CD4-positive, alpha-beta T cell (primary cell): Measurements from ENCODE around the gene CNTROB. TPM values are rescaled to one million over a fixed set of nuclear protein-coding genes. Genes with fewer than 3 reads are reported as not detected.

ENCODE experiments used
- ATAC-seq: fragments of 200-7000 bp; cut with Tn5 transposase; one replicate; pipeline ENCODE4 v1.10.0; 2022; ENCODE audit warnings: mild to moderate bottlenecking; ENCODE audit not compliant: poor library complexity
- CTCF ChIA-PET: fragments of 350-600 bp; sonication (Branson Sonifier 250); formaldehyde crosslinking; loops from one replicate; lab custom pipeline; 2021; ENCODE audit warnings: antibody characterized with exemption, inconsistent platforms; lab: Charles Lee
- POLR2A ChIA-PET: fragments of 350-600 bp; sonication (Branson Sonifier 250); formaldehyde crosslinking; loops from one replicate; lab custom pipeline; 2021; ENCODE audit warnings: antibody characterized with exemption, inconsistent platforms; lab: Charles Lee
- DNase-seq, 14 experiments: peaks; one replicate each; pipeline ENCODE4 v3.0.0-alpha.2; 2013 to 2020; ENCODE audit warnings: mixed read lengths in 2 of 14
- H3K27ac ChIP-seq, 2 donors: one replicate each; pipeline versions ENCODE4 v1.5.1 to v1.7.0; 2013; ENCODE audit warnings: low read length in 2 of 2, low read depth in 1 of 2, mild to moderate bottlenecking in 1 of 2
- H3K27me3 ChIP-seq, 2 experiments: 1 replicate in 1 of 2; 2 replicates in 1 of 2; pipeline versions ENCODE4 v1.6.1 to v1.7.0; 2013; ENCODE audit warnings: low read length in 2 of 2, control low read depth in 1 of 2, mild to moderate bottlenecking in 1 of 2, moderate library complexity in 1 of 2; ENCODE audit not compliant: insufficient read depth in 2 of 2, control insufficient read depth in 1 of 2
- H3K36me3 ChIP-seq: one replicate; pipeline ENCODE4 v1.6.1; 2013; ENCODE audit warnings: low read length, control low read depth; ENCODE audit not compliant: insufficient read depth
- H3K4me1 ChIP-seq: one replicate; pipeline ENCODE4 v1.6.1; 2013; ENCODE audit warnings: low read length, control low read depth; ENCODE audit not compliant: insufficient read depth
- H3K4me3 ChIP-seq: one replicate; pipeline ENCODE4 v1.5.1; 2013; ENCODE audit warnings: mild to moderate bottlenecking, low read length, moderate library complexity
- H3K9me3 ChIP-seq, 2 experiments: 1 replicate in 1 of 2; 2 replicates in 1 of 2; pipeline versions ENCODE4 v1.6.1 to v1.7.0; 2013; ENCODE audit warnings: low read length in 2 of 2, mild to moderate bottlenecking in 2 of 2, control low read depth in 1 of 2, moderate library complexity in 1 of 2; ENCODE audit not compliant: control insufficient read depth in 1 of 2, insufficient read depth in 1 of 2
- H3K27ac Mint-ChIP-seq: one replicate; pipeline ENCODE4 v1.8.0; 2020; ENCODE audit warnings: mixed read lengths
- H3K27me3 Mint-ChIP-seq: one replicate; pipeline ENCODE4 v1.8.0; 2021; ENCODE audit warnings: mixed read lengths
- H3K36me3 Mint-ChIP-seq: one replicate; pipeline ENCODE4 v1.8.0; 2021; ENCODE audit warnings: low read depth, mixed read lengths
- H3K4me1 Mint-ChIP-seq: one replicate; pipeline ENCODE4 v1.8.0; 2021; ENCODE audit warnings: low read depth, mixed read lengths
- H3K4me3 Mint-ChIP-seq: one replicate; pipeline ENCODE4 v1.8.0; 2020; ENCODE audit warnings: mild to moderate bottlenecking, mixed read lengths
- H3K9me3 Mint-ChIP-seq: one replicate; pipeline ENCODE4 v1.8.0; 2020; ENCODE audit warnings: mixed read lengths
- CTCF ChIP-seq: fragments of 200-600 bp; IDR thresholded peaks from one replicate; pipeline ENCODE4 v1.8.0; 2022; ENCODE audit warnings: antibody characterized with exemption, mild to moderate bottlenecking
- intact Hi-C, 2 experiments: fragments of 100-400 bp; cut with DNase I in 1 of 2; cut with micrococcal nuclease in 1 of 2; formaldehyde crosslinking; loops; one replicate each; pipeline versions ENCODE4 v1.15.1 to v1.9.0; 2023 to 2025; cut with DNase I, micrococcal nuclease
- total RNA-seq, 174 experiments: library from RNA in 2 of 174; stranded (reverse) in 2 of 174; gene quantifications; one replicate each; pipeline ENCODE4 v1.2.3 and lab custom pipeline; 2021 to 2026

Gene CNTROB
- total RNA-seq, 2 experiments from 2014 or later: 20.6 to 21.9 TPM

GRCh38 chr17:7910281-7910680, 21.7 kb upstream of the CNTROB start:
- H3K4me1 Mint-ChIP-seq: peaks cover 15% of the 10 kb centered on the region
- H3K9me3 Mint-ChIP-seq: no peaks in the 10 kb centered on the region
- H3K36me3 Mint-ChIP-seq: peaks cover 66% of the 10 kb centered on the region
- no peak for ATAC-seq
- Histone ChIP-seq H3K36me3 (peaks cover 72% of the 10 kb centered on the region), H3K4me1 (peaks cover 17% of the 10 kb centered on the region), H3K27me3 (no peaks in the 10 kb centered on the region), H3K9me3 (no peaks in the 10 kb centered on the region), H3K27ac (no peak overlapping the region), H3K4me3 (no peak overlapping the region)
- DNase-seq: no peak
- peak overlapping the region; percentile 39 for H3K27ac Mint-ChIP-seq
- POLR2A ChIA-PET: interaction anchor here (1.2 kb wide), 1 partner anchor 80 kb away, joined by 3 read pairs; no protein-coding TSS in a partner anchor
- H3K4me3 Mint-ChIP-seq: no peak overlapping the region
- CTCF ChIA-PET: interaction anchor here (1.0 to 3.6 kb wide), 3 partner anchors 75 to 167 kb away, joined by 3 to 49 read pairs (median 4); no protein-coding TSS in a partner anchor
- intact Hi-C loops: loop anchor here (5.0 to 10.0 kb wide), 6 partner anchors 45 to 392 kb away; no protein-coding TSS in a partner anchor
- H3K27me3 Mint-ChIP-seq: no peaks in the 10 kb centered on the region
- no peak for TF ChIP-seq CTCF

GRCh38 chr17:7910711-7911110, 21.3 kb upstream of the CNTROB start:
- Mint-ChIP-seq H3K4me1 (peaks cover 20% of the 10 kb centered on the region), H3K27me3 (no peaks in the 10 kb centered on the region), H3K27ac (peak overlapping the region; percentile 39), H3K36me3 (peaks cover 65% of the 10 kb centered on the region), H3K4me3 (no peak overlapping the region), H3K9me3 (no peaks in the 10 kb centered on the region)
- intact Hi-C loops: loop anchor here (5.0 to 10.0 kb wide), 6 partner anchors 46 to 392 kb away; no protein-coding TSS in a partner anchor
- DNase-seq (no peak), ATAC-seq (no peak)
- H3K9me3 ChIP-seq: no peaks in the 10 kb centered on the region
- H3K27ac ChIP-seq: no peak overlapping the region
- H3K4me1 ChIP-seq: peaks cover 22% of the 10 kb centered on the region
- peaks cover 68% of the 10 kb centered on the region for H3K36me3 ChIP-seq
- H3K27me3 ChIP-seq: no peaks in the 10 kb centered on the region
- no peak overlapping the region for H3K4me3 ChIP-seq
- CTCF ChIA-PET: interaction anchor here (1.0 to 3.6 kb wide), 3 partner anchors 76 to 167 kb away, joined by 3 to 49 read pairs (median 4); no protein-coding TSS in a partner anchor
- POLR2A ChIA-PET: interaction anchor here (1.2 kb wide), 1 partner anchor 79 kb away, joined by 3 read pairs; no protein-coding TSS in a partner anchor
- no peak for TF ChIP-seq CTCF

- ATAC-seq (no peak), DNase-seq (no peak)
- peaks cover 24% of the 10 kb centered on the region for H3K4me1 ChIP-seq
- H3K36me3 ChIP-seq: peaks cover 64% of the 10 kb centered on the region
- H3K27me3 Mint-ChIP-seq: no peaks in the 10 kb centered on the region
- H3K9me3 ChIP-seq: no peaks in the 10 kb centered on the region
- H3K9me3 Mint-ChIP-seq: no peaks in the 10 kb centered on the region
- CTCF ChIA-PET: interaction anchor here (1.0 to 3.6 kb wide), 3 partner anchors 76 to 167 kb away, joined by 3 to 49 read pairs (median 4); no protein-coding TSS in a partner anchor
- no peak overlapping the region for H3K27ac Mint-ChIP-seq
- no peak overlapping the region for H3K27ac ChIP-seq
- no peak for TF ChIP-seq CTCF
- H3K27me3 ChIP-seq: no peaks in the 10 kb centered on the region
- intact Hi-C loops: loop anchor here (5.0 to 10.0 kb wide), 6 partner anchors 46 to 391 kb away; no protein-coding TSS in a partner anchor
- peaks cover 20% of the 10 kb centered on the region for H3K4me1 Mint-ChIP-seq
- POLR2A ChIA-PET: interaction anchor here (0.8 to 1.2 kb wide), 2 partner anchors 79 to 245 kb away, joined by 3 read pairs; no protein-coding TSS in a partner anchor
- no peak overlapping the region for H3K4me3 ChIP-seq
- peaks cover 61% of the 10 kb centered on the region for H3K36me3 Mint-ChIP-seq
- H3K4me3 Mint-ChIP-seq: no peak overlapping the region
These were observed 20.9 kb upstream of the CNTROB start for GRCh38 chr17:7911116-7911515.
